Measurements from ENCODE around the gene PYGO2. TPM values are rescaled to one million over a fixed set of nuclear protein-coding genes. Genes with fewer than 3 reads are reported as not detected.
"Not testable (repeated sequence)": the region's sequence is repeated elsewhere in the genome, so short reads cannot be mapped to it uniquely, and the experiment has no call there.

PYGO2 gene
- total and polyA plus RNA-seq, 8 donors = 26.6 to 42.9 (median 37.3) TPM

GRCh38 chr1:154982341-154982740 lies 20.8 kb upstream of the PYGO2 start:
- Histone ChIP-seq H3K27ac (peak overlapping the region in 1 of 2 donors; percentile 71), H3K4me1 (peaks cover 0 to 33% of the 10 kb centered on the region in 2 donors), H3K9me3 (no peaks in the 10 kb centered on the region), H3K4me3 (peak overlapping the region; percentile 31 to 59), H3K36me3 (peaks cover 0 to 11% of the 10 kb centered on the region in 2 donors), H3K27me3 (no peaks in the 10 kb centered on the region)
- ATAC-seq (no peak), DNase-seq (no peak)
- intact Hi-C loops (cut with DNase I) = no loop called here
- no peak for TF ChIP-seq CTCF (IDR thresholded peaks at IDR 0.05)

- intact Hi-C loops (cut with DNase I) = no loop called here
- Histone ChIP-seq H3K27me3 (no peaks in the 10 kb centered on the region), H3K4me3 (no peak overlapping the region), H3K36me3 (peaks cover 0 to 4% of the 10 kb centered on the region in 2 donors), H3K4me1 (peaks cover 8 to 18% of the 10 kb centered on the region in 2 donors), H3K27ac (no peak overlapping the region), H3K9me3 (no peaks in the 10 kb centered on the region)
- no peak for TF ChIP-seq CTCF (IDR thresholded peaks at IDR 0.05)
- ATAC-seq = no peak
- no peak for DNase-seq
Observed at GRCh38 chr1:154978360-154978759, 16.8 kb upstream of the PYGO2 start.

GRCh38 chr1:154977762-154978161 lies 16.2 kb upstream of the PYGO2 start:
- H3K36me3 ChIP-seq; H3K27ac ChIP-seq; ATAC-seq; H3K27me3 ChIP-seq; H3K9me3 ChIP-seq; DNase-seq; intact Hi-C loops (cut with DNase I); H3K4me3 ChIP-seq: not testable (repeated sequence)
- peaks cover 12 to 24% of the 10 kb centered on the region in 2 donors for H3K4me1 ChIP-seq

- TF ChIP-seq CTCF (IDR thresholded peaks at IDR 0.05) = no peak
- ATAC-seq (no peak), DNase-seq (peak; percentile 43 to 85 (median 71))
- H3K36me3 ChIP-seq = peaks cover 0 to 4% of the 10 kb centered on the region in 2 donors
- intact Hi-C loops (cut with DNase I) = no loop called here
- H3K9me3 ChIP-seq = no peaks in the 10 kb centered on the region
- peak overlapping the region; percentile 98 to 99 for H3K27ac ChIP-seq
- H3K4me1 ChIP-seq = peaks cover 33 to 38% of the 10 kb centered on the region in 2 donors
- peak overlapping the region; percentile 63 to 68 for H3K4me3 ChIP-seq
- no peaks in the 10 kb centered on the region for H3K27me3 ChIP-seq
Observed at GRCh38 chr1:154975409-154976059, 14.0 kb upstream of the PYGO2 start.

GRCh38 chr1:154974808-154975408 lies 13.3 kb upstream of the PYGO2 start:
- H3K4me3 ChIP-seq = peak overlapping the region; percentile 63 to 68
- ATAC-seq (peak; percentile 54), DNase-seq (peak; percentile 94 to 100 (median 97))
- intact Hi-C loops (cut with DNase I) = no loop called here
- H3K4me1 ChIP-seq = peaks cover 38 to 44% of the 10 kb centered on the region in 2 donors
- peaks cover 0 to 4% of the 10 kb centered on the region in 2 donors for H3K36me3 ChIP-seq
- H3K27me3 ChIP-seq = no peaks in the 10 kb centered on the region
- no peaks in the 10 kb centered on the region for H3K9me3 ChIP-seq
- TF ChIP-seq CTCF (IDR thresholded peaks at IDR 0.05) = no peak
- H3K27ac ChIP-seq = peak overlapping the region; percentile 98 to 99

Data from left lung (tissue), 10 donors.